ENCODE data around the gene PRF1. TPM values are rescaled to one million over a fixed set of nuclear protein-coding genes. Genes with fewer than 3 reads are reported as not detected.
A peak's percentile ranks its signal among the peaks of the same experiment; 100 is the strongest.

Gene PRF1
- total and polyA plus RNA-seq, 4 experiments from 2014 or later, result 18.0 to 67.5 (median 42.3) TPM

DNA sequence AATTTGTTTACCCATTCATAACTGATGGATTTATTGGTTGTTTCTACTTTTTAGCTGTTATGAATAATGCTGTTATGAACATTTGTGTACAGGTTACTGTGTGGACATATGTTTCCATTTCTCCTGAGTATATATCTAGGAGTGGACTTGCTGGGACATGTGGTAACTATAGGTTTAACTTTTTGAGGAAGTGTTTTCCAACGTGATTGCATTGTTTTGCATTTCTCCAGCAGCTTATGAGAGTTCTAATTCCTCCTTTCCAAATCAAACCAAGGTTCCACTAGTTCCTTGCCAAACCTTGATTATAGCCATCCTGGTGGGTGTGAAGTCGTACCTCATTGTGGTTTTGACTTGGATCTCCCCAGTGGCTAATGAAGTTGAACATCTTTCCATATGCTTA is 2.6 kb upstream of the PRF1 start:
- Mint-ChIP-seq H3K27ac (peak overlapping the region in 2 of 7 donors; percentile 25 to 40), H3K4me1 (peaks cover 23 to 50% (median 38%) of the 10 kb centered on the region in 4 donors), H3K27me3 (no peaks in the 10 kb centered on the region), H3K9me3 (no peaks in the 10 kb centered on the region), H3K36me3 (peaks cover 0 to 8% of the 10 kb centered on the region in 2 donors), H3K4me3 (peak overlapping the region in 1 of 8 donors; percentile 20)
- peaks cover 37% of the 10 kb centered on the region for H3K4me1 ChIP-seq (ENCODE audit: insufficient read depth, low read length)
- H3K9me3 ChIP-seq (ENCODE audit: control insufficient read depth in 1 of 2, low read length in 2 of 2), result no peaks in the 10 kb centered on the region
- ChIA-PET POLR2A (ENCODE audit: partially characterized antibody) (interaction anchor here (4.2 kb wide), 1 partner anchor 26 kb away, joined by 28 read pairs; no protein-coding TSS in a partner anchor), CTCF (ENCODE audit: partially characterized antibody) (interaction anchor here (0.7 kb wide), 1 partner anchor 1454 kb away, joined by 3 read pairs; no protein-coding TSS in a partner anchor)
- no peak for DNase-seq
- H3K27ac ChIP-seq (ENCODE audit: low read depth, low read length), result no peak overlapping the region
- H3K4me3 ChIP-seq (ENCODE audit: low read length in 2 of 2), result no peak overlapping the region
- H3K27me3 ChIP-seq (ENCODE audit: insufficient read depth, low read length), result no peaks in the 10 kb centered on the region
- H3K36me3 ChIP-seq (ENCODE audit: insufficient read depth, low read length), result no peaks in the 10 kb centered on the region
- intact Hi-C loops (cut with micrococcal nuclease), result no loop called here

DNA sequence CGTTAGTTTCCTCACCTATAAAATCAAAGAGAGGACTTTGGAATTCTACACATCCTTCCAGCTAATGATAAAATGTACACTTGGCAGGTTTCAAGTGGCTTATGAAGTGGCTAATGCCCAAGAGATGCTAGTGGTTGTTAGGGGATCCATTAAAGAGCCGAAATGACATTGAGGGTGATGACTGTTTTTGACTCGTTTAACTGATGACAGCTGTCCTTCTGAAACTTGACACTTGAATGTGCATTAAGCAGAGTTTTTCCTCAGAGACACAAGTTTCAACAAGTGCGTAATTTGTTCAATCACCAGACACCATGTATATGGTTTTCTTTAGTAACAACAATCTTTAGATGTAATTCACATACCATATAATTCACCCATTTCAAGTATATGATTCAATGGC is 1.6 kb upstream of the PRF1 start:
- Mint-ChIP-seq H3K36me3 (peaks cover 6 to 14% of the 10 kb centered on the region in 2 donors), H3K4me1 (peaks cover 24 to 56% (median 41%) of the 10 kb centered on the region in 4 donors), H3K27ac (peak overlapping the region in 5 of 7 donors; percentile 15 to 97 (median 78)), H3K4me3 (peak overlapping the region in 6 of 8 donors; percentile 20 to 98 (median 95)), H3K9me3 (no peaks in the 10 kb centered on the region), H3K27me3 (no peaks in the 10 kb centered on the region)
- no peak for DNase-seq
- ChIA-PET POLR2A (ENCODE audit: partially characterized antibody) (interaction anchor here (0.6 to 4.2 kb wide), 2 partner anchors 25 to 1180 kb away, joined by 4 to 28 read pairs; no protein-coding TSS in a partner anchor), CTCF (ENCODE audit: partially characterized antibody) (no interaction called here)
- Histone ChIP-seq H3K4me1 (ENCODE audit: insufficient read depth, low read length) (peaks cover 44% of the 10 kb centered on the region), H3K4me3 (ENCODE audit: low read length in 2 of 2) (no peak overlapping the region), H3K36me3 (ENCODE audit: insufficient read depth, low read length) (no peaks in the 10 kb centered on the region), H3K27me3 (ENCODE audit: insufficient read depth, low read length) (no peaks in the 10 kb centered on the region), H3K9me3 (ENCODE audit: control insufficient read depth in 1 of 2, low read length in 2 of 2) (no peaks in the 10 kb centered on the region), H3K27ac (ENCODE audit: low read depth, low read length) (peak overlapping the region; percentile 53)
- intact Hi-C loops (cut with micrococcal nuclease), result no loop called here

DNA sequence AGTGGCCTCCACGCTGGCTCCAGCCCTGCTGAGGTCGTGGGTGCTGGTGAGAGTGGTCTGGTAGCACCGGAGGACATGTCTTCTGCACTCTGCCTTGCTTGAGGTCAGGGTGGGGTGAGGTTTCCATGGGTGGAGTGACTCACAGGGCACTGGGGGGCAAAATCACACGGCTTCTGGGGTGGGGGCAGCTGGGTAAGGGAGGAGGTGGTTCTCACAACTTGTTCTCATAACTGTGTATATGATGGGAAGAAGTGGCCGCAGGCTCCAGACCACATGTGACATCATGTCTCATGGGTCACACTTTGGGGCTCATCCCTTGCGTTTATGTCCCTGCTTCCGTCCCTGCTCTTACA is 884 bp upstream of the PRF1 start:
- peaks cover 24 to 61% (median 43%) of the 10 kb centered on the region in 4 donors for H3K4me1 Mint-ChIP-seq
- DNase-seq, result peak in 2 of 5 donors; percentile 15 to 41

DNA sequence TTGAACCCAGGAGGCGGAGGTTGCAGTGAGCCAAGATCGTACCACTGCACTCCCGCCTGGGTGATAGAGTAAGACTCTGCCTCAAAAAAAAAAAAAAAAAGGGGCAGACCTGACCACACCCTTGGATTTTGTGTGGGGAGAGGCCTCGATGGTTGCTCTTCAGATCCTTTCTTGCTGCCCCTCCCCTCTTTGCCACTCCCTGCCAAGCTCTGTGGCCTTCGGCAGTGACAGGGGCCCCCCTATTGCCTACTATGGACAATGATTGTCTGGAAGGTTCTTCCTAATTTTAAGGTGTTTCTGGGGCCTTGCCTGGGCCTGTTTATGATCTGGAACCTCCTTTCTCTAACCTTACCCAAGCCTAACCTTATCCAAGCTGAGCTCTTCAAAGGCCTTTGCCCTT is 795 bp downstream of the PRF1 start:
- ChIA-PET POLR2A (ENCODE audit: partially characterized antibody) (interaction anchor here (1.6 to 4.2 kb wide), 5 partner anchors 9 to 26 kb away, joined by 4 to 28 read pairs (median 8); no protein-coding TSS in a partner anchor), CTCF (ENCODE audit: partially characterized antibody) (interaction anchor here (1.0 kb wide), 1 partner anchor 455 kb away, joined by 3 read pairs; the partner anchor contains the start of gene TYSND1)
- peak overlapping the region; percentile 56 to 74 for H3K4me3 ChIP-seq (ENCODE audit: low read length in 2 of 2)
- intact Hi-C loops (cut with micrococcal nuclease), result loop anchor here (2.0 kb wide), 2 partner anchors 23 to 43 kb away; no protein-coding TSS in a partner anchor
- peaks cover 50% of the 10 kb centered on the region for H3K4me1 ChIP-seq (ENCODE audit: insufficient read depth, low read length)
- Mint-ChIP-seq H3K4me1 (peaks cover 20 to 59% (median 41%) of the 10 kb centered on the region in 4 donors), H3K27ac (peak overlapping the region; percentile 53 to 97 (median 90)), H3K27me3 (no peaks in the 10 kb centered on the region), H3K4me3 (peak overlapping the region; percentile 93 to 98 (median 96)), H3K36me3 (peaks cover 17 to 32% of the 10 kb centered on the region in 2 donors), H3K9me3 (no peaks in the 10 kb centered on the region)
- H3K9me3 ChIP-seq (ENCODE audit: control insufficient read depth in 1 of 2, low read length in 2 of 2), result no peaks in the 10 kb centered on the region
- DNase-seq, result no peak
- H3K27me3 ChIP-seq (ENCODE audit: insufficient read depth, low read length), result no peaks in the 10 kb centered on the region
- H3K36me3 ChIP-seq (ENCODE audit: insufficient read depth, low read length), result peaks cover 6% of the 10 kb centered on the region
- peak overlapping the region; percentile 53 for H3K27ac ChIP-seq (ENCODE audit: low read depth, low read length)

More for the DNA sequence above, 884 bp upstream of the PRF1 start:
- peak overlapping the region; percentile 53 for H3K27ac ChIP-seq (ENCODE audit: low read depth, low read length)
- peak overlapping the region in 1 of 2 donors; percentile 56 for H3K4me3 ChIP-seq (ENCODE audit: low read length in 2 of 2)
- H3K9me3 ChIP-seq (ENCODE audit: control insufficient read depth in 1 of 2, low read length in 2 of 2), result no peaks in the 10 kb centered on the region
- CTCF ChIA-PET (ENCODE audit: partially characterized antibody), result no interaction called here
- peaks cover 6 to 18% of the 10 kb centered on the region in 2 donors for H3K36me3 Mint-ChIP-seq
- intact Hi-C loops (cut with micrococcal nuclease), result loop anchor here (2.0 kb wide), 2 partner anchors 25 to 45 kb away; no protein-coding TSS in a partner anchor
- H3K9me3 Mint-ChIP-seq, result no peaks in the 10 kb centered on the region
- no peaks in the 10 kb centered on the region for H3K27me3 ChIP-seq (ENCODE audit: insufficient read depth, low read length)
- no peaks in the 10 kb centered on the region for H3K36me3 ChIP-seq (ENCODE audit: insufficient read depth, low read length)
- POLR2A ChIA-PET (ENCODE audit: partially characterized antibody), result interaction anchor here (1.1 to 4.2 kb wide), 3 partner anchors 13 to 44 kb away, joined by 5 to 28 read pairs (median 8); no protein-coding TSS in a partner anchor
- H3K27ac Mint-ChIP-seq, result peak overlapping the region; percentile 19 to 97 (median 88)
- no peaks in the 10 kb centered on the region for H3K27me3 Mint-ChIP-seq
- H3K4me1 ChIP-seq (ENCODE audit: insufficient read depth, low read length), result peaks cover 44% of the 10 kb centered on the region
- H3K4me3 Mint-ChIP-seq, result peak overlapping the region; percentile 93 to 98 (median 96)

- Mint-ChIP-seq H3K27me3 (no peaks in the 10 kb centered on the region), H3K27ac (peak overlapping the region in 6 of 7 donors; percentile 46 to 89 (median 85)), H3K9me3 (no peaks in the 10 kb centered on the region), H3K36me3 (peaks cover 17 to 40% of the 10 kb centered on the region in 2 donors), H3K4me1 (peaks cover 20 to 69% (median 44%) of the 10 kb centered on the region in 4 donors), H3K4me3 (peak overlapping the region; percentile 49 to 97 (median 78))
- Histone ChIP-seq H3K27ac (ENCODE audit: low read depth, low read length) (no peak overlapping the region), H3K4me1 (ENCODE audit: insufficient read depth, low read length) (peaks cover 57% of the 10 kb centered on the region), H3K9me3 (ENCODE audit: control insufficient read depth in 1 of 2, low read length in 2 of 2) (no peaks in the 10 kb centered on the region), H3K27me3 (ENCODE audit: insufficient read depth, low read length) (no peaks in the 10 kb centered on the region), H3K36me3 (ENCODE audit: insufficient read depth, low read length) (peaks cover 7% of the 10 kb centered on the region), H3K4me3 (ENCODE audit: low read length in 2 of 2) (peak overlapping the region in 1 of 2 donors; percentile 23)
- no peak for DNase-seq
- ChIA-PET POLR2A (ENCODE audit: partially characterized antibody) (interaction anchor here (4.2 kb wide), 1 partner anchor 22 kb away, joined by 28 read pairs; no protein-coding TSS in a partner anchor), CTCF (ENCODE audit: partially characterized antibody) (no interaction called here)
- intact Hi-C loops (cut with micrococcal nuclease), result no loop called here
Measured at GRCh38 chr10:70600512-70601395, 1.8 kb downstream of the PRF1 start.

DNA sequence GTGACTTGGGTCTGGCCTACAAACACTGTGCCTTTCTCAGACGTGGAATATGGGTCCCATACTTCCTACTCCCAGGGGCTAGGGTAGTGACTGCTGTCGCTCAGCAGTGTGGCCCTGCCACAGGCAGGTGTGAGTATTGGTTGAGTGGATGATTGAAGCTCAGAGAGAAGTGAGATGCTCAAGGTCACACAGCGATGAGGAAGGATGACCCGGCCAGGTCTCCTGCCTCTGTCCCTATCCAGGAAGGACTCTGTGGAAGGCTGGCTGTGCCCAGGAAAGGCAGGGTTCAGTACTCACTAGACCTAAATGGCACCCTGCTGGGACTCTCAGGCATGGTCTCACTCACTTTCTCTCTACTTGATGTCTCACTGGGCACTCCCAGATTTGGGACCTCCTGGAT is 2.8 kb downstream of the PRF1 start:
- CTCF ChIA-PET (ENCODE audit: partially characterized antibody), result no interaction called here
- H3K36me3 ChIP-seq (ENCODE audit: insufficient read depth, low read length), result peaks cover 7% of the 10 kb centered on the region
- POLR2A ChIA-PET (ENCODE audit: partially characterized antibody), result no interaction called here

GRCh38 chr10:70599319-70599718 is 3.2 kb downstream of the PRF1 start:
- DNase-seq, result no peak
- H3K27ac Mint-ChIP-seq, result peak overlapping the region in 1 of 7 donors; percentile 66
- ChIA-PET CTCF (ENCODE audit: partially characterized antibody) (no interaction called here), POLR2A (ENCODE audit: partially characterized antibody) (no interaction called here)
- peaks cover 17 to 40% of the 10 kb centered on the region in 2 donors for H3K36me3 Mint-ChIP-seq
- no peak overlapping the region for H3K27ac ChIP-seq (ENCODE audit: low read depth, low read length)
- no peaks in the 10 kb centered on the region for H3K9me3 ChIP-seq (ENCODE audit: control insufficient read depth in 1 of 2, low read length in 2 of 2)
- H3K4me3 ChIP-seq (ENCODE audit: low read length in 2 of 2), result no peak overlapping the region
- H3K4me1 ChIP-seq (ENCODE audit: insufficient read depth, low read length), result peaks cover 61% of the 10 kb centered on the region
- intact Hi-C loops (cut with micrococcal nuclease), result no loop called here
- peaks cover 7% of the 10 kb centered on the region for H3K36me3 ChIP-seq (ENCODE audit: insufficient read depth, low read length)
- no peaks in the 10 kb centered on the region for H3K9me3 Mint-ChIP-seq
- H3K4me1 Mint-ChIP-seq, result peaks cover 25 to 76% (median 50%) of the 10 kb centered on the region in 4 donors
- no peaks in the 10 kb centered on the region for H3K27me3 Mint-ChIP-seq
- peak overlapping the region in 2 of 8 donors; percentile 52 to 81 for H3K4me3 Mint-ChIP-seq
- no peaks in the 10 kb centered on the region for H3K27me3 ChIP-seq (ENCODE audit: insufficient read depth, low read length)

More for the DNA sequence above, 2.8 kb downstream of the PRF1 start:
- Histone ChIP-seq H3K4me3 (ENCODE audit: low read length in 2 of 2) (no peak overlapping the region), H3K9me3 (ENCODE audit: control insufficient read depth in 1 of 2, low read length in 2 of 2) (no peaks in the 10 kb centered on the region), H3K4me1 (ENCODE audit: insufficient read depth, low read length) (peaks cover 61% of the 10 kb centered on the region), H3K27me3 (ENCODE audit: insufficient read depth, low read length) (no peaks in the 10 kb centered on the region), H3K27ac (ENCODE audit: low read depth, low read length) (no peak overlapping the region)
- intact Hi-C loops (cut with micrococcal nuclease), result no loop called here
- Mint-ChIP-seq H3K36me3 (peaks cover 17 to 40% of the 10 kb centered on the region in 2 donors), H3K27ac (peak overlapping the region in 2 of 7 donors; percentile 52 to 66), H3K27me3 (no peaks in the 10 kb centered on the region), H3K4me1 (peaks cover 24 to 76% (median 49%) of the 10 kb centered on the region in 4 donors), H3K4me3 (peak overlapping the region in 3 of 8 donors; percentile 39 to 81 (median 52)), H3K9me3 (no peaks in the 10 kb centered on the region)
- DNase-seq, result no peak

Data from CD4-positive, alpha-beta memory T cell (primary cell).